B cell (primary cell): ENCODE data around the gene PARD3. TPM values are rescaled to one million over a fixed set of nuclear protein-coding genes. Genes with fewer than 3 reads are reported as not detected.

Source experiments
- ATAC-seq: fragments of 200-7000 bp; cut with Tn5 transposase; one replicate; pipeline ENCODE4 v1.10.0; 2021; ENCODE audit warnings: low read depth, mild to moderate bottlenecking, moderate number of reproducible peaks, moderate library complexity
- CTCF ChIA-PET: fragments of 350-600 bp; sonication (Branson Sonifier 250); formaldehyde crosslinking; loops from one replicate; lab custom pipeline; 2021; ENCODE audit warnings: antibody characterized with exemption, inconsistent platforms; lab: Charles Lee
- POLR2A ChIA-PET: fragments of 350-600 bp; sonication (Branson Sonifier 250); formaldehyde crosslinking; loops from one replicate; lab custom pipeline; 2021; ENCODE audit warnings: antibody characterized with exemption; lab: Charles Lee
- DNase-seq: peaks from one replicate; pipeline ENCODE4 v3.0.0; 2013
- H2AFZ ChIP-seq: 2 replicates; pipeline ENCODE4 v1.6.1; 2012; ENCODE audit warnings: mild to moderate bottlenecking, low read depth, low read length; ENCODE audit not compliant: insufficient read depth, poor library complexity, severe bottlenecking
- H3K27ac ChIP-seq, 2 donors: 1 replicate in 1 of 2; 2 replicates in 1 of 2; pipeline ENCODE4 v1.5.1; 2012 to 2013; ENCODE audit warnings: low read length in 2 of 2, mild to moderate bottlenecking in 2 of 2, moderate library complexity in 1 of 2
- H3K27me3 ChIP-seq, 4 experiments: fragments of 200-600 bp in 1 of 4; sonication (generic) in 1 of 4; replicated peaks in 1 of 4; 1 replicate in 2 of 4; 2 replicates in 2 of 4; pipeline versions ENCODE4 v1.6.1 to v1.7.0; 2013 to 2016; ENCODE audit warnings: low read length in 3 of 4, mild to moderate bottlenecking in 2 of 4, mixed read lengths in 1 of 4, moderate library complexity in 1 of 4; ENCODE audit not compliant: insufficient read depth in 4 of 4, control insufficient read depth in 3 of 4; ENCODE audit errors: control extremely low read depth in 1 of 4
- H3K36me3 ChIP-seq, 2 experiments: replicated peaks in 1 of 2; 1 replicate in 1 of 2; 2 replicates in 1 of 2; pipeline versions ENCODE4 v1.6.1 to v1.7.1; 2013; ENCODE audit warnings: low read length in 1 of 2; ENCODE audit not compliant: insufficient read depth in 2 of 2, control insufficient read depth in 1 of 2; ENCODE audit errors: control extremely low read depth in 1 of 2, extremely low read depth in 1 of 2
- H3K4me1 ChIP-seq, 2 donors: fragments of 200-600 bp in 1 of 2; sonication (generic) in 1 of 2; 1 replicate in 1 of 2; 2 replicates in 1 of 2; pipeline versions ENCODE4 v1.5.1 to v1.6.1; 2013 to 2017; ENCODE audit warnings: low read length in 2 of 2; ENCODE audit not compliant: control insufficient read depth in 2 of 2, insufficient read depth in 2 of 2
- H3K4me2 ChIP-seq: replicated peaks from 2 replicates; pipeline ENCODE3; 2012; ENCODE audit warnings: mild to moderate bottlenecking, low read depth, low read length; ENCODE audit not compliant: poor library complexity, severe bottlenecking
- H3K4me3 ChIP-seq, 5 experiments: fragments of 200-600 bp in 1 of 5; sonication (generic) in 1 of 5; 1 replicate in 3 of 5; 2 replicates in 2 of 5; pipeline versions ENCODE4 v1.5.1 to v1.7.0; 2011 to 2016; ENCODE audit warnings: low read length in 4 of 5, mild to moderate bottlenecking in 4 of 5, low read depth in 2 of 5, control low read depth in 1 of 5, moderate library complexity in 1 of 5; ENCODE audit not compliant: insufficient read depth in 1 of 5; ENCODE audit errors: control extremely low read depth in 1 of 5, extremely low read depth in 1 of 5
- H3K79me2 ChIP-seq: fragments of 200-600 bp; sonication (generic); one replicate; pipeline ENCODE4 v1.6.0; 2016; ENCODE audit warnings: low read length; ENCODE audit not compliant: control insufficient read depth, insufficient read depth
- H3K9ac ChIP-seq: fragments of 200-600 bp; sonication (generic); 2 replicates; pipeline ENCODE4 v1.6.1; 2017; ENCODE audit warnings: mild to moderate bottlenecking, low read length, moderate library complexity
- H3K9me3 ChIP-seq, 3 donors: one replicate each; pipeline versions ENCODE4 v1.6.1 to v1.7.1; 2013; ENCODE audit warnings: low read length in 2 of 3; ENCODE audit not compliant: control insufficient read depth in 2 of 3, insufficient read depth in 1 of 3; ENCODE audit errors: control extremely low read depth in 1 of 3
- H4K20me1 ChIP-seq: 2 replicates; pipeline ENCODE4 v1.6.0; 2012; ENCODE audit warnings: mild to moderate bottlenecking, low read length; ENCODE audit not compliant: insufficient read depth, control insufficient read depth, poor library complexity, severe bottlenecking
- H3K27ac Mint-ChIP-seq: one replicate; pipeline ENCODE4 v1.8.0; 2021; ENCODE audit warnings: mixed read lengths
- H3K27me3 Mint-ChIP-seq: one replicate; pipeline ENCODE4 v1.8.0; 2021; ENCODE audit warnings: mixed read lengths
- H3K4me1 Mint-ChIP-seq: one replicate; pipeline ENCODE4 v1.8.0; 2021; ENCODE audit warnings: mixed read lengths
- H3K4me3 Mint-ChIP-seq: one replicate; pipeline ENCODE4 v1.8.0; 2021; ENCODE audit warnings: mixed read lengths
- H3K9me3 Mint-ChIP-seq: one replicate; pipeline ENCODE4 v1.8.0; 2022; ENCODE audit warnings: mixed read lengths; ENCODE audit not compliant: insufficient read depth
- EZH2 ChIP-seq: IDR thresholded peaks from 2 replicates; pipeline ENCODE4 v1.6.1; 2012; ENCODE audit warnings: borderline replicate concordance, low read depth, mild to moderate bottlenecking, moderate library complexity, low read length; ENCODE audit not compliant: insufficient read depth, poor library complexity, severe bottlenecking
- WGBS: methylation state at CpG from one replicate; pipeline ENCODE4 v1.1.5; 2013; ENCODE audit warnings: missing lambda C conversion rate; ENCODE audit not compliant: insufficient coverage; 5-methylcytosine and 5-hydroxymethylcytosine counted together
- intact Hi-C: fragments of 100-400 bp; cut with micrococcal nuclease; formaldehyde crosslinking; loops from one replicate; pipeline ENCODE4 v1.10.0; 2022
- polyA plus RNA-seq: library from polyadenylated mRNA; depleted of rRNA; stranded (reverse); fragments of >200 nt; gene quantifications from 2 replicates; pipeline ENCODE4 v1.2.3, GENCODE V29; 2012
- total RNA-seq, 2 donors: library from RNA; stranded (reverse); fragments of 120-200 nt in 1 of 2; gene quantifications; 1 replicate in 1 of 2; 2 replicates in 1 of 2; pipeline versions ENCODE4 v1.2.3 to v1.2.4, GENCODE V29; 2013 to 2022
- TF ChIP-seq, protein P1 (sequence below): fragments of 200-600 bp; IDR thresholded peaks from one replicate; pipeline ENCODE4 v1.8.0; 2022; ENCODE audit warnings: antibody characterized with exemption, mild to moderate bottlenecking

The PARD3 gene
- total and polyA plus RNA-seq, 2 donors (not counting 1 experiment from before 2014, with no cell fraction given): not detected

DNA sequence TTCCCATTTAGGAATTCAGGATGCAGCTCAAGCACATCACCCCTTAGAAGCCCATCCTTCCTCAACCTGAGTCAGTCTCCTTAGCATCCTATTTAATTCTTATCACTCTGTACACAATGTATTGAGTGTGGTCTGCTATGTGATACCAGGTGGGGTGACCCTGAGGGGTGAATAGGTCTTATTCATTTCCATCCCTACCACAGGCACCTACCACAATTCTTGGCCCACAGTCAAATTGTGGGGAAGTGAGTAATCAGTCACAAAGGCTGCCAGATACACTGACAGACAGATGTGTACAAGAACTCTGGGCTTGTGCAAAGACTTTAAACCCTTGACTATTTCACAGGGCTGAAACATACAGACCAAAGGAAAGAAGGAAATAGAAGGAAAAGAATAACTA is 560.5 kb downstream of the PARD3 start:
- no peak for DNase-seq
- no peaks in the 10 kb centered on the region for H3K9me3 ChIP-seq
- H3K4me2 ChIP-seq: no peak overlapping the region
- H3K79me2 ChIP-seq: no peaks in the 10 kb centered on the region
- no peak overlapping the region for H3K27ac ChIP-seq
- TF ChIP-seq EZH2: no peak
- TF ChIP-seq, protein P1, sequence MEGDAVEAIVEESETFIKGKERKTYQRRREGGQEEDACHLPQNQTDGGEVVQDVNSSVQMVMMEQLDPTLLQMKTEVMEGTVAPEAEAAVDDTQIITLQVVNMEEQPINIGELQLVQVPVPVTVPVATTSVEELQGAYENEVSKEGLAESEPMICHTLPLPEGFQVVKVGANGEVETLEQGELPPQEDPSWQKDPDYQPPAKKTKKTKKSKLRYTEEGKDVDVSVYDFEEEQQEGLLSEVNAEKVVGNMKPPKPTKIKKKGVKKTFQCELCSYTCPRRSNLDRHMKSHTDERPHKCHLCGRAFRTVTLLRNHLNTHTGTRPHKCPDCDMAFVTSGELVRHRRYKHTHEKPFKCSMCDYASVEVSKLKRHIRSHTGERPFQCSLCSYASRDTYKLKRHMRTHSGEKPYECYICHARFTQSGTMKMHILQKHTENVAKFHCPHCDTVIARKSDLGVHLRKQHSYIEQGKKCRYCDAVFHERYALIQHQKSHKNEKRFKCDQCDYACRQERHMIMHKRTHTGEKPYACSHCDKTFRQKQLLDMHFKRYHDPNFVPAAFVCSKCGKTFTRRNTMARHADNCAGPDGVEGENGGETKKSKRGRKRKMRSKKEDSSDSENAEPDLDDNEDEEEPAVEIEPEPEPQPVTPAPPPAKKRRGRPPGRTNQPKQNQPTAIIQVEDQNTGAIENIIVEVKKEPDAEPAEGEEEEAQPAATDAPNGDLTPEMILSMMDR: no peak
- no peaks in the 10 kb centered on the region for H3K36me3 ChIP-seq
- ChIA-PET CTCF (no interaction called here), POLR2A (no interaction called here)
- H3K4me1 ChIP-seq: no peaks in the 10 kb centered on the region
- Mint-ChIP-seq H3K9me3 (no peaks in the 10 kb centered on the region), H3K27ac (no peak overlapping the region), H3K27me3 (no peaks in the 10 kb centered on the region), H3K4me1 (no peaks in the 10 kb centered on the region), H3K4me3 (no peak overlapping the region)
- no peak overlapping the region for H3K9ac ChIP-seq
- H3K4me3 ChIP-seq: no peak overlapping the region
- H4K20me1 ChIP-seq: no peaks in the 10 kb centered on the region
- no peak overlapping the region for H2AFZ ChIP-seq
- intact Hi-C loops: no loop called here
- H3K27me3 ChIP-seq: no peaks in the 10 kb centered on the region
- ATAC-seq: no peak

DNA sequence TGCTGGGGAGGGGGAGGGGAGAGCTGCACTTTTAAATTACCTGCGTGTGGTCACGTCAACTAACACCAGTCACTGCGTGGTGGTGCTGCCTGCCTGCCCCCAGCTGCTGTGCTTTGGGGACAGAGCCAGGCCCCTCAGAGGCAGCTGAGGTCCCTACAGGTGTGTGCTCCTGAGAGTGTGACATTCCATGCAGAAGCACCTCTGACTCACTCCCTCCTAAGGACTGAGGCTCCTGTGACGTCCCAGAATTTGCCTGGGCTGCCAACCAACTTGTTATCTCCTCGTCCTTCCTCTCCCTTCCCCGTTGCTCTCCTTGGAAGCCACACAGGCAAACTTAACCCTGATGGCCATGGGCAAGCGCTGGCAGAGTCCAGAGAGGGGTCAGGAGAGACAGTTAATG is 563.0 kb downstream of the PARD3 start:
- Histone ChIP-seq H3K4me2 (no peak overlapping the region), H3K27ac (no peak overlapping the region), H3K79me2 (no peaks in the 10 kb centered on the region), H3K4me3 (no peak overlapping the region), H2AFZ (no peak overlapping the region), H3K4me1 (no peaks in the 10 kb centered on the region), H3K36me3 (no peaks in the 10 kb centered on the region), H3K9me3 (no peaks in the 10 kb centered on the region), H3K9ac (no peak overlapping the region), H3K27me3 (no peaks in the 10 kb centered on the region), H4K20me1 (no peaks in the 10 kb centered on the region)
- ATAC-seq (no peak), DNase-seq (no peak)
- H3K9me3 Mint-ChIP-seq: no peaks in the 10 kb centered on the region
- WGBS: 89% methylated on average over 5 of the region's 7 CpGs
- H3K27me3 Mint-ChIP-seq: no peaks in the 10 kb centered on the region
- no peak for TF ChIP-seq EZH2
- TF ChIP-seq, protein P1: no peak
- H3K4me3 Mint-ChIP-seq: no peak overlapping the region
- CTCF ChIA-PET: no interaction called here
- intact Hi-C loops: no loop called here
- POLR2A ChIA-PET: no interaction called here
- no peak overlapping the region for H3K27ac Mint-ChIP-seq
- H3K4me1 Mint-ChIP-seq: no peaks in the 10 kb centered on the region
